ENCODE results near the gene TWSG1.
"Not testable (repeated sequence)": the region's sequence is repeated elsewhere in the genome, so short reads cannot be mapped to it uniquely, and the experiment has no call there.

The TWSG1 gene

GRCh38 chr18:9386879-9387278, 52.3 kb downstream of the TWSG1 start:
- DNase-seq (ENCODE audit: low read depth in 2 of 2, low spot score in 1 of 2): no peak

- DNase-seq (ENCODE audit: low read depth in 2 of 2, low spot score in 1 of 2): no peak
These were observed 53.3 kb downstream of the TWSG1 start for GRCh38 chr18:9387891-9388290.

GRCh38 chr18:9389706-9390105, 55.1 kb downstream of the TWSG1 start:
- DNase-seq (ENCODE audit: low read depth in 2 of 2, low spot score in 1 of 2): no peak

GRCh38 chr18:9392726-9393125, 58.2 kb downstream of the TWSG1 start:
- no peak for DNase-seq (ENCODE audit: low read depth in 2 of 2, low spot score in 1 of 2)

GRCh38 chr18:9394046-9394445, 59.5 kb downstream of the TWSG1 start:
- DNase-seq (ENCODE audit: low read depth in 2 of 2, low spot score in 1 of 2): no peak

- no peak for DNase-seq (ENCODE audit: low read depth in 2 of 2, low spot score in 1 of 2)
These were observed 65.6 kb downstream of the TWSG1 start for GRCh38 chr18:9400197-9400596.

GRCh38 chr18:9401176-9401575, 66.6 kb downstream of the TWSG1 start:
- DNase-seq (ENCODE audit: low read depth in 2 of 2, low spot score in 1 of 2): no peak

- not testable (repeated sequence) for DNase-seq (ENCODE audit: low read depth in 2 of 2, low spot score in 1 of 2)
These were observed 67.9 kb downstream of the TWSG1 start for GRCh38 chr18:9402358-9403007.

GRCh38 chr18:9403795-9404564, 69.4 kb downstream of the TWSG1 start:
- no peak for DNase-seq (ENCODE audit: low read depth in 2 of 2, low spot score in 1 of 2)

GRCh38 chr18:9404565-9405060, 70.0 kb downstream of the TWSG1 start:
- DNase-seq (ENCODE audit: low read depth in 2 of 2, low spot score in 1 of 2): no peak

GRCh38 chr18:9405130-9405529, 70.6 kb downstream of the TWSG1 start:
- DNase-seq (ENCODE audit: low read depth in 2 of 2, low spot score in 1 of 2): no peak

GRCh38 chr18:9405977-9406376, 71.4 kb downstream of the TWSG1 start:
- DNase-seq (ENCODE audit: low read depth in 2 of 2, low spot score in 1 of 2): no peak

- no peak for DNase-seq (ENCODE audit: low read depth in 2 of 2, low spot score in 1 of 2)
These were observed 75.9 kb downstream of the TWSG1 start for GRCh38 chr18:9410515-9410914.

- DNase-seq (ENCODE audit: low read depth in 2 of 2, low spot score in 1 of 2): no peak
These were observed 79.0 kb downstream of the TWSG1 start for GRCh38 chr18:9413576-9413975.

GRCh38 chr18:9416563-9417072, 82.0 kb downstream of the TWSG1 start:
- DNase-seq (ENCODE audit: low read depth in 2 of 2, low spot score in 1 of 2): no peak

- DNase-seq (ENCODE audit: low read depth in 2 of 2, low spot score in 1 of 2): no peak
These were observed 82.7 kb downstream of the TWSG1 start for GRCh38 chr18:9417073-9417851.

GRCh38 chr18:9418047-9418690, 83.6 kb downstream of the TWSG1 start:
- DNase-seq (ENCODE audit: low read depth in 2 of 2, low spot score in 1 of 2): no peak

- DNase-seq (ENCODE audit: low read depth in 2 of 2, low spot score in 1 of 2): no peak
These were observed 85.5 kb downstream of the TWSG1 start for GRCh38 chr18:9419956-9420631.

GRCh38 chr18:9421096-9421900, 86.7 kb downstream of the TWSG1 start:
- no peak for DNase-seq (ENCODE audit: low read depth in 2 of 2, low spot score in 1 of 2)

- no peak for DNase-seq (ENCODE audit: low read depth in 2 of 2, low spot score in 1 of 2)
These were observed 87.3 kb downstream of the TWSG1 start for GRCh38 chr18:9421901-9422327.

Data from stimulated activated CD8-positive, alpha-beta memory T cell treated with anti-CD3 and anti-CD28 coated beads, Interleukin-4, amount 100 ng/mL, for 1 hour (primary cell).